HG03064 (cell line): ENCODE data around the gene ELF4.
A peak's percentile ranks its signal among the peaks of the same experiment; 100 is the strongest.
"Not testable (repeated sequence)": the region's sequence is repeated elsewhere in the genome, so short reads cannot be mapped to it uniquely, and the experiment has no call there.

Experiments used
- ATAC-seq: cut with Tn5 transposase; IDR thresholded peaks from one replicate; pipeline ENCODE4 v1.9.1; 2021; ENCODE audit warnings: low read depth; ENCODE audit not compliant: unreplicated experiment

Gene ELF4

GRCh38 chrX:130115119-130115885 lies 5.0 kb upstream of the ELF4 start:
- ATAC-seq, result not testable (repeated sequence)

GRCh38 chrX:130114141-130114588 lies 3.9 kb upstream of the ELF4 start:
- ATAC-seq, result no peak

- ATAC-seq, result no peak
Observed at GRCh38 chrX:130111220-130112154, 1.2 kb upstream of the ELF4 start.

- ATAC-seq, result peak; percentile 7
Observed at GRCh38 chrX:130109429-130110378, 593 bp downstream of the ELF4 start.

- peak; percentile 45 for ATAC-seq
Observed at GRCh38 chrX:130108647-130109428, 1.5 kb downstream of the ELF4 start.

GRCh38 chrX:130106071-130106470 lies 4.2 kb downstream of the ELF4 start:
- no peak for ATAC-seq

GRCh38 chrX:130105244-130105643 lies 5.1 kb downstream of the ELF4 start:
- no peak for ATAC-seq

DNA sequence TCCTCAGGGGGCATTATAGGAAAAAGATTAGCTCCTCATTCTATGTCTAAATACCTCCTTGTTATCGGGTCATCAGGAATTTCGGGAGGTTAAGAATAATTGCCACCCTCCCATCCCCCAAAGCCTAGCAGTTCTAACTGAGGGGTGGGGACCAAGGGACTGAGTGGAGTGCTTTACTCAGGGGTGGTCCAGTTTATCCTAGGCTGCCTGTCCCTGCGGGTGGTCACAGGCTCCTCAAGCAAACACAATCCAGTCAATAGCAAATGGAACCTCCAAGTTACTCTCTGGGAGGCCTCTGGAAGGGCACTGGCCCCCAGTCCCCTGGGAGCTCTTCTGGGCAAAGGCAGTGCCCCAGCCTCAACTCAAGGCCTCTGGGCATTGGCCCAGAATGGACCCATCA lies 6.7 kb downstream of the ELF4 start:
- ATAC-seq, result no peak

GRCh38 chrX:130100180-130100579 lies 10.1 kb downstream of the ELF4 start:
- ATAC-seq, result no peak

DNA sequence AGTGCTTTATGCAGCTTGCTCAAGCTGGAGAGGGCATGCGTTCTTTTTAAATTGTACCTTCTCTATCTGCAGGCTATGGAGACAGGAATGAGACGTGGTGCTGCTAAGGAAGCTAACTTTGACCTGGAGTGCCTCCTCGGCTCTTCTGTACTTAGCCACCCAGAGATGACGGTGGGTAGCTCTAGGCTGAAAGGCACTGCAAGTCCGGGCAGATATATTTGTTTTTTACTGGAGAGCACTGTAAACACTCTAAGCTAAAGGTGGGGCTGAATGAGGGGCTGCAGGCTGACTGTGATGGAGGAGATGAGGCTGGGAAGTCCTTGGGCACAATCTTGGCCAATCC lies 12.1 kb downstream of the ELF4 start:
- ATAC-seq, result no peak

DNA sequence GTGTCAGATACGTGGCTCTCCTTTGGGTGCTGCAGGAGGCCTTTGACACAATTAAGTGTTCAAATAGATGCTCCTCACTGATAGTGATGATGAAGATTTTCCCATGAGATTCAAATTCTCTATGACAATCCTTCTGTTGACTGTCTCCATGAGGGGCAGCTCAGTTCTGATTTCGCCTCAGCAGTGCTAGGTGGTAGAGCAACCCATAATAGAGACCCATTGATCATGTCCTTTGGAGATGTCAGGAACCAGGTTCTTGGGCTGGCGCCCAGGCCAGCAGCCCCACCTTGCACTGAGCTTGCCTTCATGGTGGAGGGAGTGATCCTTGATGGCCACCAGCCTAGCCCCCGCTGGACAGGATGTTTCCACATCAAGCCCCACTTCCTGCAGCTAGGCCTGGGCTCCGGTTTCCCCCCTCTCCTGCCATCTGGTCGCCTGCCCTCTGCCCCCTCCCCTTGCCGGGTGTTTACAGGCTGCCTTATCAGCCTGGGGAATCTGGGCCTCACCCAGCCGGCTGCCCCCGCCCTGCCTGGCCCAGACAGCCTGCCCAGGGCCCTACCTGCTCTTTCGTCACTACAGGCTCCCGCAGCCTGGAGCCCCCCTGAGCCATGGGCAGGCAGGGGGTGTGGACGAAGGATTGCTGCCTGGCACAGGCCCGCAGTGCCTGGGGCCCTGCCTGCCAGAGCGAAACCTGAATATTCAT lies 12.6 kb downstream of the ELF4 start:
- ATAC-seq, result no peak

GRCh38 chrX:130095249-130096030 lies 14.9 kb downstream of the ELF4 start:
- ATAC-seq, result no peak

DNA sequence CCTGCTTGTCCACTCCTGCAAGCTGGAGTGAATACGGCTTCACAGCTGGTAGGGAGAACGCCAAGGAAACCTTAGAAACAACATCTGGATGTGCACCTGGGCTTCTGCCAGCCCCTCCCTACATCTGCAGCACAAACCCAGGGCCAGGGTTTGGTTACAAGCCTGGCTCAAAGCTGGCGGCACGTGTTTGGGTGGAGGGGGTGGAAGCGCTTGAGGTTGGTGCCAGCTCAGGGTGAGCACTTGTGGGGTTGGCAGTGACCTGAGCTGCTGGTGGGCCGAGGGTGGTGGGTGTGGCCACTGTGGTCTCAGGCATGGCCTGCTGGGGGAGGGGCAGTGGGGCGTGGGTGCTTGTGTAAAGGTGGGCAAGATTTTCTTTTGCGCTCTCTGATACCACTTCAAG lies 15.6 kb downstream of the ELF4 start:
- ATAC-seq, result no peak

DNA sequence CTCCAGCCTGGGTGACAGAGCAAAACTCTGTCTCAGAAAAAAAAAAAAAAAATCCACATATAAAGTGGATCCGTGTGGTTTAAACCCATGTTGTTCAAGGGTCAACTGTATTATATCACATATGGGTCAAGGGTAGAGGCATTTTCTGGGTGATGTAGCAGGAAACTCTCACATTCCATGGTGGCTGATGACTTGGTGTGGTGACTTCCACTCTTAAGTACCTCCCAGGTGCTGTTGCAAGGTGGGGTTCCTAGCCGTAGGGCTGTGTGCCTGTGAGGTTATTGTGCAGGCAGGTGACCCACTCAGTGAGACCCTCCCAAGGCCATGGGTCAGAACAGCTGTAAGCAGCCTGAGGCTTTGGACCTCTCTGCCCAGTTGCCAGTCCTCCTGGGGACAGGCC lies 17.0 kb downstream of the ELF4 start:
- ATAC-seq, result no peak

DNA sequence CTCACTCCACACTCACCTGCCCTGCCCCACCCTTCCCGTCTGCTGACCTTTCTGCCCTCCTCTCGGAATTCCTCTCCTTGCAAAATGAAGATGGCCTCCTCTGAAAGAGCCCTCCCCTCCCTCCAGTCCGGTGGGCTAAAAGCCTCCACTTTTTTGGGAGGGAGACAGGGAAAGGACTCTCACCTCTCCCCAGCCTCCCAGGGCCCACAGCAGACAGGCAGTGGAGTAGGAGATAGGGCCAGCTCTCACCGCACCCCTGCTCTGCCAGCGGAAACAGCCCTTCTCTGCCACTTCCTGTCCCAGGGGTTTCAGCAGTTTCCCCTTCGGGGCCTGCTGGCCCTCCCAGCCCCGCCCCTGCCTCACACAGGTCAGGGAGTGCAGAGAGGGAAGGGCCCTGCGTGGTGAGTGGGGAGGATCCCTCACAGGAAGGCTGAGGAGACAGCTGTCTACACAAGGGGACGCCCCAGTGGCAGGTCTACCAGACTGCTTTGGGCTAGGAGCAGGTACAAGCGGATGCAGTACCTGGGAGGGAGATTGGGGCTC lies 18.2 kb downstream of the ELF4 start:
- ATAC-seq, result peak; percentile 99

- no peak for ATAC-seq
Observed at GRCh38 chrX:130090364-130090763, 19.9 kb downstream of the ELF4 start.

DNA sequence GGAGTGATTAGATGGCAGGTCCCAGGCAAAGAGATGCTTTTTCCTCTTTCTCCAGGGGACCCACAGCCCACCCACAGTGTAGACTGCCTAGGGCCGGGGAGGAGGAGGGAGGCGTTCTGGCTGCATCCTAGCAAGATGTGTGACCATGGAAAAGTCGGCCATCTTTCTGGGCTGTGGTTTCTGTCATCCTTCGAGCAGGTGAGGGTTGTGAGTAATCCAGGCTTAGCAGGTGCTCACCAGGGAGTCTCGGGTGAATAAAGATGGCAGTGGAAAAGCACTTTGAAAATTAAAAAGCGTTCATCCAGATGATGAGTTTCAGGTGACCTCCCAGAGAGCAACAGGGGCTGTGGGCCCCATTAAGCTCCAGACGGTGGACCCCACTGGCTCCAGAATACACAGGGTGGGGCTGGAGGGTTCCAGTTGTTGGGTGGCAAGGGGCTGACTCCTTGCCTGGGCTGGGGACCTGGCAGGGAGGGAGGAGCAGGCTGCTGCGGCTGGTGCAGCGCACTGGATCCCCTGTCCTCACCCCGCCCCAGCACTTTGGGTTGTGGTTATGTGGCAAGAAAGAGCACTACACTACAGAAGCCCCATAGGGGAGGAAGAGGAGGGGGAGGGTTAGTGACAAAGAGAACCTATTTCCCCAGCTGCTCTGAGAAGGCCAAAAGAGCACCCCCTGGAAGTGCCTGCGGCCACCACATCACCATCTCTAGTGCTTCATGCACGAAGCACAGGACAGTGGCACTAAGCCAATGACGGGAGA lies 23.7 kb downstream of the ELF4 start:
- peak; percentile 40 for ATAC-seq
